LNCaP clone FGC (cell line): Measurements from ENCODE around the gene LRP5.
"Not testable (repeated sequence)": the region's sequence is repeated elsewhere in the genome, so short reads cannot be mapped to it uniquely, and the experiment has no call there.

Experiments used
- DNase-seq: peaks from one replicate; pipeline ENCODE4 v3.0.0-alpha.2; 2011; ENCODE audit warnings: low read depth
- H3K4me3 ChIP-seq: 2 replicates; pipeline ENCODE4 v1.5.1; 2011; ENCODE audit warnings: mild to moderate bottlenecking, low read depth, low read length, control low read depth
- CTCF ChIP-seq: IDR thresholded peaks from 2 replicates; pipeline ENCODE4 v1.5.1; 2012; ENCODE audit warnings: mild to moderate bottlenecking; ENCODE audit not compliant: control insufficient read depth, insufficient read depth; ENCODE audit errors: extremely low read depth

LRP5 gene

GRCh38 chr11:68282861-68283230, 29.5 kb upstream of the LRP5 start:
- DNase-seq, result no peak
- H3K4me3 ChIP-seq, result no peak overlapping the region
- TF ChIP-seq CTCF, result no peak

GRCh38 chr11:68284588-68284987, 27.8 kb upstream of the LRP5 start:
- not testable (repeated sequence) for H3K4me3 ChIP-seq, DNase-seq

- no peak overlapping the region for H3K4me3 ChIP-seq
- no peak for DNase-seq
- no peak for TF ChIP-seq CTCF
Measured at GRCh38 chr11:68287419-68287818, 25.0 kb upstream of the LRP5 start.

- no peak for DNase-seq
- H3K4me3 ChIP-seq, result no peak overlapping the region
- TF ChIP-seq CTCF, result no peak
Measured at GRCh38 chr11:68289456-68289855, 22.9 kb upstream of the LRP5 start.

- no peak for DNase-seq
- H3K4me3 ChIP-seq, result no peak overlapping the region
- TF ChIP-seq CTCF, result no peak
Measured at GRCh38 chr11:68293708-68294107, 18.7 kb upstream of the LRP5 start.

GRCh38 chr11:68295271-68295670, 17.1 kb upstream of the LRP5 start:
- no peak overlapping the region for H3K4me3 ChIP-seq
- DNase-seq, result no peak
- TF ChIP-seq CTCF, result no peak

GRCh38 chr11:68295940-68296339, 16.5 kb upstream of the LRP5 start:
- TF ChIP-seq CTCF, result no peak
- H3K4me3 ChIP-seq, result no peak overlapping the region
- no peak for DNase-seq
